Activated naive CD8-positive, alpha-beta T cell (primary cell): Measurements from ENCODE around the gene SSTR5.

Experiments
- H3K27ac Mint-ChIP-seq: one replicate; pipeline ENCODE4 v1.8.0; 2021; ENCODE audit warnings: mixed read lengths
- H3K27me3 Mint-ChIP-seq: one replicate; pipeline ENCODE4 v1.8.0; 2021; ENCODE audit warnings: mixed read lengths
- H3K36me3 Mint-ChIP-seq: one replicate; pipeline ENCODE4 v1.8.0; 2021; ENCODE audit warnings: mixed read lengths
- H3K4me1 Mint-ChIP-seq: one replicate; pipeline ENCODE4 v1.8.0; 2021; ENCODE audit warnings: low read depth, mixed read lengths
- H3K4me3 Mint-ChIP-seq: one replicate; pipeline ENCODE4 v1.8.0; 2021; ENCODE audit warnings: mild to moderate bottlenecking, mixed read lengths
- H3K9me3 Mint-ChIP-seq: one replicate; pipeline ENCODE4 v1.8.0; 2021; ENCODE audit warnings: low read depth, mixed read lengths

The SSTR5 gene

DNA sequence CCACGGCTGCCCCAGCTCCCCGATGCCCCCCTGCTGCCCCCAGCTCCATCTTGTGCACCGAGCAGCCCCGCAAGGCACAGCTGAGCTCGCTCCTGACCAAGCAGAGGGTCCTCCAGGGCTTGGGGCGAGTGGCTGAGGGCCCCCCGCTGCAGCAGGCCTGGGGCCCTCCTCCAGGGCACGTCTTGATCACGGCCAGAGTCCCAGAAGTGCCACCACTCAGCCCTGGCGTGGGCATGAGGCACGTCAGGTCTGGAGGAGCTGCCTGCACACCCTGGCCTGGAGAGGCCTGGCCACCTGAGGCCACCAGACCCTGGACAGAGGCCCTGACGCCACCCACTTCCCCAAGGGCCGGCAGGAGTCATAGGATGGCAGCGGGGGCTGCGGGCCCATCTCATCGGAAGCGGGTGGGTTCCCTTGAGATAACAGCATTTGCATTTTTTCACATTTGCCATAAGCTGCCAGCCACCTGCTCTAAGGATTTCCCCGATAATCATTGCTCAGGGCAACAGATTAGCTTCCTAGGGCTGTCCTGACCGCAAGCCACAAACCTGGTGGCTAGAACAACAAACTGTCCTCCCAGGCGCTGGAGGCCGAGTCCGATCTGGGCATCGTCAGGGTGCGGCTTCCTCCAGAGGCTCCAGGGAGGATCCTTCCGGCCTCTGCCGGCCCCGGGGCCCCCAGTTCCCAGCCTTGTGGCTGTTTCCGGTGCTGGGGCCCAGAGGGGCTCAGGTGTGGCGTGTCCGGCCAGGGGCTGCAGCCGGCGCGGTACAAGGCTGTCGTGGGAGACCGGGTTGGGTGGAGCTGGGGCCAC lies 47.4 kb downstream of the SSTR5 start:
- H3K27me3 Mint-ChIP-seq = no peaks in the 10 kb centered on the region
- H3K4me1 Mint-ChIP-seq = no peaks in the 10 kb centered on the region
- no peaks in the 10 kb centered on the region for H3K36me3 Mint-ChIP-seq
- H3K9me3 Mint-ChIP-seq = no peaks in the 10 kb centered on the region
- no peak overlapping the region for H3K27ac Mint-ChIP-seq
- H3K4me3 Mint-ChIP-seq = no peak overlapping the region

DNA sequence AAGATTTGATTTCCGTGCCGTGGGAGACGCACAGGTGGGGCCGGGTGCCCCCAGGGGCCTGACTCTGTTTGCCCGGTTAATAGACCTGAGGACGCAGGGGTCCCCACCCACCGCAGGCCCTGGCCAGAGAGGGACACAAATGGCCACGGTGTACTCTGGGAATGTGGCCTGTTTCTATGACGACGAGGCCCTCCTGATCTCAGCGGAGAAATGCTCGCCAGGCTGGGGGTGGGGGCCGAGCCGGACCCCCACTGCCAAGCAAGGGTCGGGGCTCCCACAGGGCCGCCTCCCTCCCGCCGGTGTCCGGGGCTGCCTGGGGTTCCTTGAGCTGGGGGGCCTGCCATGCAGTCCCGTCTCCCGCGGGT lies 48.0 kb downstream of the SSTR5 start:
- no peaks in the 10 kb centered on the region for H3K4me1 Mint-ChIP-seq
- no peaks in the 10 kb centered on the region for H3K9me3 Mint-ChIP-seq
- no peaks in the 10 kb centered on the region for H3K36me3 Mint-ChIP-seq
- H3K4me3 Mint-ChIP-seq = no peak overlapping the region
- no peak overlapping the region for H3K27ac Mint-ChIP-seq
- no peaks in the 10 kb centered on the region for H3K27me3 Mint-ChIP-seq

DNA sequence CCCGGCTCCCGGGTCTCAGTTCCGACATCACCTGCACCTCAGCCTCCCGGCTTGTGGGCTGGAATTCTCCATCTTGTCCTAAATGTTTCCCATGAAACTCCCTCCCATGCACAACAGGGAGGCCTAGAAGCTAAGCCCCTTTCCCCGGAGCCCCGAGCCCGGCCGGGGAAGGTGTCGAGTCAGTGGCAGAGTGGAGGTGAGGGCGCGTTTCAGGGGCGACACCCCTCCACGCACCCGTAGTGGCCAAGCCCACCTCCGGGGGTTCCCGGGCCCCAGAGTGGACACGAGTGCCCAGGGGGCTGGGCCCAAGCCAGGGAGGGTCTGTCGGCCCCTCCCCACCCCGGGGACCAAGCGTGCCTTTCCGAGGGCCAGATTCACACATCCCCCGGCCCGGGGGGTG lies 48.5 kb downstream of the SSTR5 start:
- H3K27me3 Mint-ChIP-seq = no peaks in the 10 kb centered on the region
- H3K4me1 Mint-ChIP-seq = no peaks in the 10 kb centered on the region
- no peaks in the 10 kb centered on the region for H3K9me3 Mint-ChIP-seq
- H3K27ac Mint-ChIP-seq = no peak overlapping the region
- H3K4me3 Mint-ChIP-seq = no peak overlapping the region
- H3K36me3 Mint-ChIP-seq = no peaks in the 10 kb centered on the region

DNA sequence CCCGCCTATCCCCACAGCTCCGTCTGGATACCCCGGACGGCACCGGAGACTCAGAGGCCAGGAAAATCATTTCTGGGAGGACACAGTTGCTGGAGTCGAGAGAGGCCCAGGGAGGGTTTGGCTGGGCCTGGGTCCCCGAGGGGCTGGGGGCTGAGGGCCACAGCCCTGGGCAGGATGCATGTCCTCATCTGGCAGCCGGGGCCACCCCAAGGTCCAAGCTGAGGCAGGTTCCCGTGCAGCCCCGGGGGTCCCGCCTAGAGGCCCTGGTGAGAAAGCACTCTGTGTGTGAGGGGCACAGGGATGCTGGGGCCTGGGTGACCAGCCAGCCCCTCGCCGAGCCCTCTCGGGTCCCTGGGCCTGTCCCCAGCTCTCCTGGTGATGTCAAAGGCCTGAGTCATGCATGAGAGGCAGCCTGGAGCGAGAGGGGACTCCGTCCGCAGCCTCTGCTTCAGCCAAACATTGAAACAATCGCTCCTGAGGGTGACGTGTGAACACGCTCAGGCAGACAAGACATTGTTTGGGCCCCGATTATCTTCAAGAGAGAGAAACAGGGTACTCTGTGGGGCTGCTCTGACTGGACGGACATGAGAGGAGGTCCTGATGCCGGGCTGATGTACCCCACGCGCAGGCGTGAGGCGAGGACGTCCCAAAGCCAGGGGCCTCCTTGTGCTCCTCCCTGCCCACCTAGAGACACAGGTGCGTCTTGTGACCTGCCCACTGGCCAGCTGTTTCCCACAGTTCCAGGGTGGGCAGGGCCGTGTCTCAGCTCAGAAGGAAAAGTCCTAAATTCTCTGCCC lies 49.3 kb downstream of the SSTR5 start:
- Mint-ChIP-seq H3K9me3 (no peaks in the 10 kb centered on the region), H3K36me3 (no peaks in the 10 kb centered on the region), H3K27me3 (no peaks in the 10 kb centered on the region), H3K4me3 (no peak overlapping the region), H3K4me1 (no peaks in the 10 kb centered on the region), H3K27ac (no peak overlapping the region)

DNA sequence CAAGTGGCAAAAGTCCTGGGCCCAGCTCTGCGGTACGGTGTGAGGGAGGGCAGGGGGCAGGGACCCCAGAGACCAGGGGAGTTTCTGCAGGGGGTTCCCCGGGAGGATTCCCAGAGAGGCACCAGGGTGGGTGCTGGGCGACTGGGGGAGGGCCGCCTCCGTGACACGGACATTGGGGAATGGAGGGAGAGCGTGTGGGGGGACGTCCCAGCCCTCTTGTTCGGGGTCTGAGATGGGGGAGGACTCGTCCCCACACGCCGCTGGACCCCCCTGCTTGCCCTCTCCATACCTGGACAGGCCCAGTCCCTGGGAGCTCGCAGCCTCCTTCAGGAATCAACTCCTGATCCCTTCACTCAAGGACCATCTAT lies 49.8 kb downstream of the SSTR5 start:
- Mint-ChIP-seq H3K36me3 (no peaks in the 10 kb centered on the region), H3K9me3 (no peaks in the 10 kb centered on the region), H3K27ac (no peak overlapping the region), H3K4me3 (no peak overlapping the region), H3K4me1 (no peaks in the 10 kb centered on the region), H3K27me3 (no peaks in the 10 kb centered on the region)

DNA sequence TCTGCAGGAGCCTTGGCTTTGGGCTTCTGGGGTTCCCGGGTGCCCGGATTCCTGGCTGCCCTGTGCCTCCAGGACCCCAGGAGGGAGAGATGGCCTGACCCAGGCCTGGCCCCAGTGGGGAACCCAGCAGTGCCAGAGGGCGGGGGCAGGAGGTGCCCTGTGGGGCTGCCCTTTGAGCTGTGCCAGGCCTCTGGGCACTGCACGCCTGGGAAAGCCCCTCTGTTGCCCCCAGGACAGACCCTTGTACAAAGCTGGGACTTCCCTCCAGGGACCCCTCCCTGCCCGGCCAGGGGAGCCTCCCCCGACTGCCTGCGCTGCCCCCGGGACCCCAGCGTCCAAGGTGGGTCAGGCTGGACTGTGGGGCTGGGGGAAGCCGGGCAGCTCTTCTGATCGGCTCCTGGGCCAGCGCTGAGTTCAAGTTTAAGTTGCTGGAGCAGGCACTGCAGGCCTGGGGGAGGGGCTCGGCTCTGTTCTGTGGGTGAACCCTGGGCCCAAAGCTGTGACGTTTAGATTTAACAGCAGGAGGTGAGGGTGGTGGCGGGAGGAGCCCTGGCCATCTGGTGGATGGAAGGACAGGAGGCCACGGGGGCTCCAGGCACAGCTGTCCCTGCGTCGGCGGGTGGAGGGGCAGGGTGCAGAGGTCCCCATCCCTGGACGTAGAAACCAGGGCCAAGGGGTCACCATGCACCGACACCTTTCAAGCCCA lies 51.1 kb downstream of the SSTR5 start:
- Mint-ChIP-seq H3K27ac (no peak overlapping the region), H3K36me3 (no peaks in the 10 kb centered on the region), H3K4me1 (no peaks in the 10 kb centered on the region), H3K9me3 (no peaks in the 10 kb centered on the region), H3K27me3 (no peaks in the 10 kb centered on the region), H3K4me3 (no peak overlapping the region)

DNA sequence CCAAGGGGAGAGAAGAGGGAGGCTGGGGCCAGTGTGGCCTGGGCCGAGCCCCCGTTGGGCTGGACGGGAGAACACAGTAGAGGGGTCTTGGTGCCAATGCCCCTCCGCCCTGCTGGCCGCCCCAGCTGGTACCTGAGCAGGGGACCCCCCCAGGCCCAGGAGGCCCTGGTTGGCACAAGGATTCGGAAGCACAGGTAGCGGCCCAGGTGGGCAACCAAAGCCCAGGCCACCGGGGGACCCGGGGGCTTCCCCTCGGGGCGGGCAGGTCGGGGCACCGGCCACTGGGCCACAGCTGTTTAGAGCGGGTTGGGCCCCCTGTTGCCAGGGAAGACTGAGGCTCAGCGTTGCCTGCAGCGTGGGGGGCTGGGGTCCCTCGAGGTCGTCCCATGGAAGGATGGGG lies 51.7 kb downstream of the SSTR5 start:
- no peak overlapping the region for H3K4me3 Mint-ChIP-seq
- no peaks in the 10 kb centered on the region for H3K36me3 Mint-ChIP-seq
- H3K9me3 Mint-ChIP-seq = no peaks in the 10 kb centered on the region

DNA sequence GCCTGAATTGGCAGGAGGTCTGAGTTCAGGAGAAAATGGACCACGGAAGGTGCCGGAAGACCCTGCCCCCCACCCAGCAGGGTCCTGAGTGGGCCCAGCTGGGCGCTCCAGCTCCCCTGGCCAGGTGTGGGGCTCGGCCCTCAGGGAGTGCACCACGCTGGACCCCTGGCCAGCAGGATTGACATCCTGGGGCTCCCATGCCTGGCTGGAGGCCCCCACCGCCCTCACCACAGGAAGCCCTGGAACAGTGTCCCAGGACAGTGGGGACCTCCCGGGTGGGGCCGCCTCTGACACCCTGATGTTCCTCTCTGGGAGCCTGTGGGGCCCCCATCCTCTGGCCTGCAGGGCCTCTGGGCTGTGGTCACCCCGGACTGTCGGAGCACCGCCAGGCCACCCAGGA lies 52.2 kb downstream of the SSTR5 start:
- no peaks in the 10 kb centered on the region for H3K27me3 Mint-ChIP-seq
- H3K27ac Mint-ChIP-seq = no peak overlapping the region
- H3K9me3 Mint-ChIP-seq = no peaks in the 10 kb centered on the region
- no peaks in the 10 kb centered on the region for H3K4me1 Mint-ChIP-seq
- no peak overlapping the region for H3K4me3 Mint-ChIP-seq
- no peaks in the 10 kb centered on the region for H3K36me3 Mint-ChIP-seq

More for the DNA sequence above, 51.7 kb downstream of the SSTR5 start:
- Mint-ChIP-seq H3K4me1 (no peaks in the 10 kb centered on the region), H3K27ac (no peak overlapping the region), H3K27me3 (no peaks in the 10 kb centered on the region)

DNA sequence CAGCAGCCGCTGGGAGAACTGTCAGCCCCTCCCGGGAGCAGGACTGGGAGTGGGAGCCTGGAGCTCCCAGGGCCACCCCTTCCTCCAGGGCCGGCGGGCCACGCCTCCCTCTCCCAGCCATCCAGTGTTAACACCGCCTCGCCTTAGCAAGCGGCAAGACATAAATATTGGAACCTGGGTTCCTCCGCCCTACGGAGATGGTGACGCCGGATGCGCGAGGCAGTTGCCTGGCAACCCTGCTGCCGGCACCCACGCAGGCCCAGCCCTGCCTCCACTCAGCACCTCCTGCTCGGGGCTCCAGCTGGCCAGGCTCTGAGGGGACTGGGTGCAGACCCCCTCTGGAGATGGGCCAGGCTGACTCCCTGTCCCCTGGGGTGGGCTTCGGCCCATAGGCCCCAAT lies 52.9 kb downstream of the SSTR5 start:
- no peaks in the 10 kb centered on the region for H3K36me3 Mint-ChIP-seq
- H3K9me3 Mint-ChIP-seq = no peaks in the 10 kb centered on the region
- H3K27me3 Mint-ChIP-seq = no peaks in the 10 kb centered on the region
- no peaks in the 10 kb centered on the region for H3K4me1 Mint-ChIP-seq
- H3K4me3 Mint-ChIP-seq = no peak overlapping the region
- no peak overlapping the region for H3K27ac Mint-ChIP-seq

DNA sequence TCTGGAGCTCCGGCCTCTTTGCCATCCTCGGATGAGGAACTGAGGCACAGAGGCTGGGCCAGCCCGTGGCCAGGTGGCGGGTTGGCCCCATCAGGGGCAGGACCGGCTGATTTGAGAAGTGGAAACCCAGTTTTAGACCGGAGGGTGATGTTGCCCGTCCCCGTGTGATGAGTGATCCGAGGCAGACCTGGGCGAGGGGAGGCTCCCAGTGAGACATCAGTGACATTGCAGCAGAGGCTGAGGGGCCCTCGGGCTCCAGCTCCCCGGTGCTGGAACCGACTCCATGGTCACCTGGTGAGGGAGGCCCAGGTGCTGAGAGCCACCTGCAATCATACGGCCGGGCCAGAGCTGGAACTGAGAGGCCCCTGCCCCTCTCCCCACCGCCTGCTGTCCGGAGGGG lies 53.5 kb downstream of the SSTR5 start:
- Mint-ChIP-seq H3K27ac (no peak overlapping the region), H3K9me3 (no peaks in the 10 kb centered on the region), H3K36me3 (no peaks in the 10 kb centered on the region), H3K4me3 (no peak overlapping the region), H3K27me3 (no peaks in the 10 kb centered on the region), H3K4me1 (no peaks in the 10 kb centered on the region)

DNA sequence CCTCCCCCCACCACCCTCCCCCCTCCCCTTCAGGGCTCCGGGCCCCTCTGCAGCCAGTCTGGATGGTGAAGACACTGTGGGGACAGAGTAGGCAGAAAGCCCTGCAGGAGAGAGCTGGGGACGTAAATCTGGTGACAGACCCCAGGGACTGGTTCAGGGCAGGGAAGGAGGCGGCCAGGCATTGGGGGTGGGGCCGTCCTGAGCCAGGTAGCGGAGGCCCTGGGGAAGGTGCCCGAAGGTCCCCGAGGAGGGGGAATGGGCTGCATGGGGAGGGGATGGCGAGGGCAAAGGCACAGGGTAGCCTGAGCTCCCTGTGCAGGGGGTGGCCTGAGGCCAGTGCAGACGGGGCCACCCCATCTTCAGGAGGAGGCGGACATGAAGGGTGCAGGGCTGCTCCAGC lies 54.0 kb downstream of the SSTR5 start:
- Mint-ChIP-seq H3K27ac (no peak overlapping the region), H3K4me1 (no peaks in the 10 kb centered on the region)

DNA sequence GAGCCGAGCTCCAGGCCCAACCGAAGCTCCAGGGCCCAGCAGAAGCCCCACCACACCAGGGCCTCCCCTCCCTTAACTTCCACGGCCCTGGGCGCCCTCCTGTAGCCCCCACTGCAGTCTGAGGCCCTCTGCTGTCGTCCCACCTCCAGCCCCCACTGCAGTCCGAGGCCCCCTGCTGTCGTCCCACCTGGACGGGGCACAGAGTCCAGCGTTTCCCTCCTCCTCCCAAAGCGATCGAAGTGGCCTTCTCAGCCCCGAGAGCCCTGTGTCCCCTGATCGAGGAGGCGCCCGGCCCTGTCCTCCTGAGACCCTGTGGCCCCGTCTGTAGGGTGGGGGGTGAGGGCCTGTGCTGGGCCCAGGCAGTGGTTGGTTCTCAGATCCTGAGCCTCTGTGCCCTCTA lies 54.6 kb downstream of the SSTR5 start:
- Mint-ChIP-seq H3K4me1 (no peaks in the 10 kb centered on the region), H3K27ac (no peak overlapping the region), H3K27me3 (no peaks in the 10 kb centered on the region), H3K9me3 (no peaks in the 10 kb centered on the region), H3K36me3 (no peaks in the 10 kb centered on the region), H3K4me3 (no peak overlapping the region)

More for the DNA sequence above, 54.0 kb downstream of the SSTR5 start:
- Mint-ChIP-seq H3K4me3 (no peak overlapping the region), H3K36me3 (no peaks in the 10 kb centered on the region), H3K27me3 (no peaks in the 10 kb centered on the region), H3K9me3 (no peaks in the 10 kb centered on the region)

DNA sequence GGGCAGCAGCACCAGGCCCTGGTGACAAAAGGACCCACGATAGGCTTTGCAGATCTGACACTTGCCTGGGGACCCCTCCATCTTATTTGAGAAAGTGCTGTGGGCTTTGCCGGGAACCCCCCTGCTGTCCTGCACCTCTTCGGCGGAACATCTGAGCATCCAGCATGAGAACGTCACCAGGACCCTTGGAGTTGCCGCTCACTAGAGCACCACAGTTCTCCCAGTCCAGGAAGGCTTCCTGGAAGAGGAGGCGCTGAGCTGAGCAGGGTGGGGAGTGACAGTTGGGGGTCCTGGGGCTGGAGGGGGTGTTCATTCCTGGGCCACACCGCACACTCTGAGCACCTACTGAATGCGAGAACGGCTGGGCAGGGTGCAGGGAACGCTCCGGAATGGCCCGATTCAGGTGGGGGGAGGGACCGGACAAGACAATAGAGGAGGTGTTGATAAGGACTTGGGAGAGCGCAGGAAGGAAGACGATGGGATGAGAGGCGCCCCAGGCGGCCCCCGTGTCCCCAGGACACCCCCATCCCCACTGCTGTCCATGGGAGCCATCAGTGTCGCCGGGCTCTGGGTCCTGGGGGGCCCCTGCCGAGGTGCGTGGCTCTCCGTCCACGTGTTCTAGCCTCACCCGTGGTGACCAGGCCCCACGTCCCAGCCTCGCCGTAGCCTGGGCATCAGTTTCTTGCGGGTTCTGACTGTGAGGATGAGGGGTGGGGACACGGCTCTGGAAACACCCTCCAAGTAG lies 55.6 kb downstream of the SSTR5 start:
- H3K36me3 Mint-ChIP-seq = no peaks in the 10 kb centered on the region
- H3K27me3 Mint-ChIP-seq = no peaks in the 10 kb centered on the region
- no peak overlapping the region for H3K27ac Mint-ChIP-seq
- H3K9me3 Mint-ChIP-seq = no peaks in the 10 kb centered on the region
- no peaks in the 10 kb centered on the region for H3K4me1 Mint-ChIP-seq
- no peak overlapping the region for H3K4me3 Mint-ChIP-seq

DNA sequence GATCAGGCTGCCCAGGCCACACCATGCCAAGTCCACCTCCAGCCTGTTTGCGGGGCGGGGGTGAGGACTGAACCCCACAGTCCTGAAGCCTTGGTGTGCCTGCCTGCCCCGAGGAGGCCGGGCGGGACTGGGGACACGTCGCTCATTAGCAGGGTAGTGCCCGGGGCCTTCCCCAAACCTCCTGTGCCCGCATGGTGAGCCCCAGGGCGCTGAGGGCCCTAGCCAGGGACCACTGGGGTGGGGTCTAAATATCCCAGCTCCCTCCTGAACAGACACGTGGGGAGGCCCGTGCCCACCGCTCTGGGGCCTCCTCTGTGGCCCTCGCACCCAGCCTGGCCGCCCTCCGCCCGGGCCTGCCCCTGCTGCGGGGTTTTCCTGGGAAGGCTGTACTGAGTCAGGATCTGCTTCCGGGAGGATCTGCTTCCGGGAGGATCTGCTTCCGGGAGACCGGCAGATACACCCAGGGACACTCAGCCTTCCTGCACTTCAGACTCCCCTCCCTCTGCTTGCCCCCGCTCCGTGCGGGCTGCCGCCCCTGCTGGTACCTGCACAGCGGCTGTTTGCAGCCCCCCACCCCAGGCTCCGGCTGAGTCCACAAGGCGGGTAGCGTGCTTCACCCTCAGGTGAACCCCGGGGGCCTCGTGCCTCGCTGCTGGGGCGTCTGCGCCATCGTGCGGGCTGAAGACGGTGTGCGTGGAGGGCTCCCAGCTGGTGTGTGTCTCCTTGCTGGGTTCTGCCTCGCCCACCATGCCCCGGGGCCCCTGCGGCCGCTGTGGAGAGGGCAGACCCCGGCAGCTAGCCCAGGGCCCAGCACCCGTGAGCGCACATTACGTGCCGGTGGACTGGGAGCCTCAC lies 56.8 kb downstream of the SSTR5 start:
- H3K27ac Mint-ChIP-seq = no peak overlapping the region

More for the DNA sequence above, 56.8 kb downstream of the SSTR5 start:
- H3K36me3 Mint-ChIP-seq = no peaks in the 10 kb centered on the region
- no peaks in the 10 kb centered on the region for H3K4me1 Mint-ChIP-seq
- H3K9me3 Mint-ChIP-seq = no peaks in the 10 kb centered on the region
- H3K4me3 Mint-ChIP-seq = no peak overlapping the region
- no peaks in the 10 kb centered on the region for H3K27me3 Mint-ChIP-seq
